Testis (tissue), 3 donors: ENCODE measurements around the gene PCBP4. TPM values are rescaled to one million over a fixed set of nuclear protein-coding genes. Genes with fewer than 3 reads are reported as not detected.
A peak's percentile ranks its signal among the peaks of the same experiment; 100 is the strongest.

Experiments
- DNase-seq: peaks from one replicate; pipeline ENCODE4 v3.0.0-alpha.2; 2019
- H3K27ac ChIP-seq, 2 donors: fragments of 200-600 bp; sonication (generic); one replicate each; pipeline ENCODE4 v1.5.1; 2019
- H3K27me3 ChIP-seq: fragments of 200-600 bp; sonication (generic); one replicate; pipeline ENCODE4 v1.5.1; 2019
- H3K36me3 ChIP-seq: fragments of 200-600 bp; sonication (generic); one replicate; pipeline ENCODE4 v1.5.1; 2017; ENCODE audit warnings: low read depth; ENCODE audit errors: missing control alignments
- H3K4me1 ChIP-seq: fragments of 200-600 bp; sonication (generic); one replicate; pipeline ENCODE4 v1.5.1; 2019
- H3K4me3 ChIP-seq, 2 donors: fragments of 200-600 bp; sonication (generic); one replicate each; pipeline ENCODE4 v1.5.1; 2017 to 2019
- H3K9me3 ChIP-seq: fragments of 200-600 bp; sonication (generic); one replicate; pipeline ENCODE4 v1.5.1; 2017
- POLR2A ChIP-seq: fragments of 450-650 bp; IDR thresholded peaks from one replicate; pipeline ENCODE4 v1.6.1; 2017; ENCODE audit warnings: antibody characterized with exemption, mild to moderate bottlenecking, moderate library complexity
- WGBS, 2 donors: methylation state at CpG; one replicate each; pipeline ENCODE4 v1.1.5; 2018; 5-methylcytosine and 5-hydroxymethylcytosine counted together
- intact Hi-C: fragments of 100-400 bp; cut with DNase I; formaldehyde crosslinking; loops from one replicate; pipeline ENCODE4 v1.15.1; 2023; ENCODE audit warnings: low total_unique reads
- polyA plus RNA-seq: library from polyadenylated mRNA; stranded (reverse); fragments of 350-450 nt; fragmentation: Illumina TruSeq; extraction: RNeasy Lipid Tissue Mini Kit (QIAGEN cat#74804); gene quantifications from one replicate; pipeline ENCODE4 v1.2.3, GENCODE V29; 2014; ENCODE audit warnings: low read depth, low replicate concordance; ENCODE audit not compliant: insufficient read depth
- total RNA-seq, 2 donors: library from RNA; depleted of rRNA; stranded (reverse); fragments of >200 nt; gene quantifications; one replicate each; pipeline ENCODE4 v1.2.3, GENCODE V29; 2016
- TF ChIP-seq, protein P1 (sequence below), 3 experiments: fragments of 450-650 bp in 2 of 3; fragments of 200-600 bp in 1 of 3; sonication (generic) in 1 of 3; IDR thresholded peaks; one replicate each; pipeline ENCODE4 v1.5.1; 2016 to 2019; ENCODE audit warnings: antibody characterized with exemption in 3 of 3, mild to moderate bottlenecking in 2 of 3, moderate library complexity in 1 of 3

PCBP4 gene
- total and polyA plus RNA-seq, 3 donors from 2014 or later: 35.8 to 54.1 (median 47.1) TPM

DNA sequence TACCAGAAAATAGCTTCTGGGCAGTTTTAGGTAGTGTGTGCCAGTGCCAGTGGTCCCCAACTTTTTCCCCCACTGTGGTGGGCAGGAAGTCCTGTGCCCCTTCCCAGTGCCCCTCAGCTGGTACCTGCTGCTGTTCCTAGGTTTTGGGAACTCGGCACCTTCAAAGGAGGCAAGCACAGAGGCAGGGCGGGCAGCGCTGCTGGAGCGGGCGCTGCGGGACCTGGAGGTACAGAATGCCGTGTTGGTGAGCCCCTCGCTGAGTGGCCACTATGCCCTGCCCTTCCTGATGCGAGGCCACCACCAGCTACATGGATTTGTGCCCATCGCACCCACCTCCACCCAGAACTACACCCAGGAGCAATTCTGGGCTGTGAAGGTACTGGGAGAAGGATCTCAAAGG lies 13.0 kb upstream of the PCBP4 start:
- no peaks in the 10 kb centered on the region for H3K9me3 ChIP-seq
- no peaks in the 10 kb centered on the region for H3K36me3 ChIP-seq
- H3K27ac ChIP-seq: no peak overlapping the region
- WGBS, 2 donors: 95% methylated on average over 10 of the region's 10 CpGs; no CpG with 5 or more reads in 1 of the 2 donors
- intact Hi-C loops: no loop called here
- DNase-seq: no peak
- H3K4me3 ChIP-seq: no peak overlapping the region
- peaks cover 20% of the 10 kb centered on the region for H3K4me1 ChIP-seq
- no peaks in the 10 kb centered on the region for H3K27me3 ChIP-seq
- TF ChIP-seq POLR2A: no peak
- TF ChIP-seq, protein P1, sequence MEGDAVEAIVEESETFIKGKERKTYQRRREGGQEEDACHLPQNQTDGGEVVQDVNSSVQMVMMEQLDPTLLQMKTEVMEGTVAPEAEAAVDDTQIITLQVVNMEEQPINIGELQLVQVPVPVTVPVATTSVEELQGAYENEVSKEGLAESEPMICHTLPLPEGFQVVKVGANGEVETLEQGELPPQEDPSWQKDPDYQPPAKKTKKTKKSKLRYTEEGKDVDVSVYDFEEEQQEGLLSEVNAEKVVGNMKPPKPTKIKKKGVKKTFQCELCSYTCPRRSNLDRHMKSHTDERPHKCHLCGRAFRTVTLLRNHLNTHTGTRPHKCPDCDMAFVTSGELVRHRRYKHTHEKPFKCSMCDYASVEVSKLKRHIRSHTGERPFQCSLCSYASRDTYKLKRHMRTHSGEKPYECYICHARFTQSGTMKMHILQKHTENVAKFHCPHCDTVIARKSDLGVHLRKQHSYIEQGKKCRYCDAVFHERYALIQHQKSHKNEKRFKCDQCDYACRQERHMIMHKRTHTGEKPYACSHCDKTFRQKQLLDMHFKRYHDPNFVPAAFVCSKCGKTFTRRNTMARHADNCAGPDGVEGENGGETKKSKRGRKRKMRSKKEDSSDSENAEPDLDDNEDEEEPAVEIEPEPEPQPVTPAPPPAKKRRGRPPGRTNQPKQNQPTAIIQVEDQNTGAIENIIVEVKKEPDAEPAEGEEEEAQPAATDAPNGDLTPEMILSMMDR (IDR thresholded peaks at IDR 0.05): no peak

DNA sequence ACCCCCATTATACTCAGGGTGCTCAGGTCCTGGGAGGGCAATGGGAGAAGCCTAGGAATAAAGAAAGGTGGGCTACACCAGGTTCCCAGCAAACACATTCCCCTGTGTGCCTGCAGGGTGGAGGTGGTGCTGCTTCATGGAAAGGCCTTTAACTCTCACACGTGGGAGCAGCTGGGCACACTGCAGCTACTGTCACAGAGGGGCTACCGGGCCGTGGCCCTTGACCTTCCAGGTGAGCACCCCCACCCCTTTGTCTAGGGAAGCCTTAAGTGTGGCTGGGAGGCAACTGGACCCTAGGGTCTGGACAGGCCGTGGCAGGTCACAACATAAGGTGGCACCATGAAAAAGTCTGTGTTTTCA lies 10.9 kb upstream of the PCBP4 start:
- no peak for DNase-seq
- H3K4me1 ChIP-seq: peaks cover 19% of the 10 kb centered on the region
- no peak overlapping the region for H3K27ac ChIP-seq
- no peak overlapping the region for H3K4me3 ChIP-seq
- no peak for TF ChIP-seq POLR2A
- TF ChIP-seq, protein P1 (IDR thresholded peaks at IDR 0.05): no peak
- 83% methylated on average over 3 to 4 of the region's 4 CpGs for WGBS, 2 donors
- H3K9me3 ChIP-seq: no peaks in the 10 kb centered on the region
- intact Hi-C loops: no loop called here
- H3K36me3 ChIP-seq: no peaks in the 10 kb centered on the region
- no peaks in the 10 kb centered on the region for H3K27me3 ChIP-seq

DNA sequence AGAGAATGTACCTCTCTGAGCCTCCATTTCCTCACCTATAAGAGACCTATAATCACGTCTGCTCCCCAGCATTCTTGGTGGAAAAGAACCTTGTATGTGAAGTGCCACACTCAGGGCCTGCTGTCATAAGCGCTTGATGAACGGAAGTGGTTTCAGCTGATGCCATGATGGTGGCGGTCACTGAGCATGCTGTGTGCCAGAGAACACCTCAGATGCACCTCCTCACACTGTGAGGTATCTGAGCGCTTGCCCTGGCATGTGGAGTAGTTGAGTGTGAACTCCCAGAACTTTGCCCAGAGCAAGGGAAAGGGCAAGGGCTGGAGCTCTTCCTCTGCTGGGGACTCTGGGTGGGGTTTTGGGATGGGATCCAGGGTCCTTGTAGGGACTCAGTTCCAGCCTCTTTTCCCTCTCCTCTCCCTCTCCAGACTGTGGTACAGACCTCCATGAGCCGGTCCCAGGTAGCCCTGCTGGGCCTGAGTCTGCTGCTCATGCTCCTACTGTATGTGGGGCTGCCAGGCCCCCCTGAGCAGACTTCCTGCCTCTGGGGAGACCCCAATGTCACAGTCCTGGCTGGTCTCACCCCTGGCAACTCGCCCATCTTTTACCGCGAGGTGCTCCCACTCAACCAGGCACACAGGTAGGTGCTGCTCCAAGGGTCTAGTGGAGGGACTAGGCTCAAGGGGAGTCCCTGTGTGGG lies 10.3 kb upstream of the PCBP4 start:
- Histone ChIP-seq H3K36me3 (no peaks in the 10 kb centered on the region), H3K4me1 (peaks cover 16% of the 10 kb centered on the region), H3K27me3 (no peaks in the 10 kb centered on the region), H3K27ac (no peak overlapping the region), H3K9me3 (no peaks in the 10 kb centered on the region), H3K4me3 (no peak overlapping the region)
- DNase-seq: no peak
- TF ChIP-seq, protein P1 (IDR thresholded peaks at IDR 0.05): no peak
- WGBS, 2 donors: 86 to 94% methylated on average over 6 to 9 of the region's 9 CpGs
- intact Hi-C loops: no loop called here

DNA sequence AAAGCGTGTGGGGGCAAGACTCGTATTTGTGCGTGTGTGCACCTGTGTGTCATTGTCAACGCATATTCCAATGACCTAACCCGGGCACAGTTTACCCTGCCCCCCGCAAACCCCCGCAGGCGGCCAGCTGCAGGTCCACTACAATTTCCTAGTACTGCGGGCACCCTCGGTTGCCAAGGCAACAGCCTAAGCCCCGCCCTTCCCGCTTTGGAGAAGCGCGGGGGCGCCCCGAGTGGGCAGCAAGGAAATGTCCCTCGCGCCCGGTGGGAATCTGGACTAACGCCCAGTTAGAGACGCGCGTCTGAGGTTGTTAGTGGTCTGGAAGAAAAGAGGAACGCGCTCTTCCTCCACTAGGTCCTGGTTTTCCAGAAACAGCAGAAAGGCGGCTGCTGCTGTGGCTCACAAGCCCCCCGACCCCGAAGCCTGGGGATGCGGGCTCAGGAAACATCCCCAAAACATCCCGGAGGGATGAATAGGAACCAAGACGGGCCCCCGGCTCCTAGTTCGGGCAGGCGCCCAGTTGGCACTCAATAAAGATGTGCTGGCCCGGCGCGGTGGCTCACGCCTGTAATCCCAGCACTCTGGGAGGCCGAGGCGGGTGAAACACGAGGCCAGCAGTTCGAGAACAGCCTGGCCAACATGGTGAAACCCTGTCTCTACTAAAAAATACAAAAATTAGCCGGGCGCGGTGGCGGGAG lies 8.7 kb upstream of the PCBP4 start:
- no peaks in the 10 kb centered on the region for H3K27me3 ChIP-seq
- H3K36me3 ChIP-seq: no peaks in the 10 kb centered on the region
- DNase-seq: peak; percentile 85
- no peak overlapping the region for H3K27ac ChIP-seq
- intact Hi-C loops: no loop called here
- TF ChIP-seq, protein P1 (IDR thresholded peaks at IDR 0.05): no peak
- no peak for TF ChIP-seq POLR2A
- no peaks in the 10 kb centered on the region for H3K9me3 ChIP-seq
- 18 to 32% methylated on average over 38 to 39 of the region's 46 CpGs for WGBS, 2 donors
- H3K4me1 ChIP-seq: peaks cover 8% of the 10 kb centered on the region
- H3K4me3 ChIP-seq: peak overlapping the region; percentile 76 to 84
